GM12878 (cell line): Measurements from ENCODE around the gene CYP26B1. TPM values are rescaled to one million over a fixed set of nuclear protein-coding genes. Genes with fewer than 3 reads are reported as not detected.

Experiments
- ATAC-seq: fragments of 200-7000 bp; cut with Tn5 transposase; 3 replicates; pipeline ENCODE4 v1.9.1; 2020; ENCODE audit warnings: mild to moderate bottlenecking, moderate library complexity
- BruUV-seq: library from RNA; stranded (reverse); fragments of 400-500 nt; replicated peaks from 2 replicates; lab custom pipeline; 2021; lab: Mats Ljungman, UMichigan
- CTCF ChIA-PET: fragments of 300-600 bp; sonication (Branson Sonifier 250); formaldehyde crosslinking; extraction: SDS; loops from one replicate; lab custom pipeline; 2021; ENCODE audit warnings: inconsistent platforms; lab: Yijun Ruan, JAX
- POLR2A ChIA-PET: fragments of 350-600 bp; formaldehyde crosslinking; extraction: SDS; loops from one replicate; lab custom pipeline; 2021; ENCODE audit warnings: inconsistent platforms; lab: Charles Lee
- RAD21 ChIA-PET: fragments of 300-600 bp; sonication (Branson Sonifier 250); formaldehyde crosslinking; loops from one replicate; lab custom pipeline; 2023; ENCODE audit warnings: antibody characterized with exemption; ENCODE audit not compliant: unreplicated experiment; lab: Charles Lee
- SMC1A ChIA-PET: fragments of 300-600 bp; sonication (Branson Sonifier 250); formaldehyde crosslinking; loops from one replicate; lab custom pipeline; 2023; ENCODE audit not compliant: unreplicated experiment, uncharacterized antibody; lab: Charles Lee
- DNase-seq: peaks from one replicate; pipeline ENCODE4 v3.0.0-alpha.2; 2011; ENCODE audit warnings: low read depth, low spot score
- FAIRE-seq: peaks from 3 replicates; lab custom pipeline; 2011; peaks lifted over from hg19 to GRCh38; lab: Jason Lieb, UNC
- H2AFZ ChIP-seq: 2 replicates; pipeline ENCODE4 v1.6.0; 2011; ENCODE audit warnings: low read depth, low read length, control low read depth; ENCODE audit not compliant: control insufficient read depth
- H3K27ac ChIP-seq: 2 replicates; pipeline ENCODE4 v1.5.1; 2011; ENCODE audit warnings: control low read depth; ENCODE audit not compliant: control insufficient read depth, insufficient read depth
- H3K27me3 ChIP-seq, 2 experiments: replicated peaks in 1 of 2; 2 replicates each; pipeline versions ENCODE4 v1.6.0 to v1.6.1; 2011; ENCODE audit warnings: low read length in 1 of 2; ENCODE audit not compliant: control insufficient read depth in 2 of 2, insufficient read depth in 2 of 2
- H3K36me3 ChIP-seq, 2 experiments: 2 replicates each; pipeline ENCODE4 v1.5.1; 2011; ENCODE audit warnings: low read length in 1 of 2; ENCODE audit not compliant: control insufficient read depth in 2 of 2, insufficient read depth in 2 of 2
- H3K4me1 ChIP-seq: 2 replicates; pipeline ENCODE4 v1.6.1; 2011; ENCODE audit warnings: mild to moderate bottlenecking, low read length, moderate library complexity, mixed read lengths; ENCODE audit not compliant: control insufficient read depth, insufficient read depth
- H3K4me2 ChIP-seq: 2 replicates; pipeline ENCODE4 v1.6.0; 2011; ENCODE audit warnings: control low read depth; ENCODE audit not compliant: control insufficient read depth, insufficient read depth
- H3K4me3 ChIP-seq: fragments of 200-600 bp; sonication (generic); 2 replicates; pipeline ENCODE4 v1.5.1; 2016
- H3K79me2 ChIP-seq: 2 replicates; pipeline ENCODE4 v1.6.0; 2011; ENCODE audit warnings: low read length; ENCODE audit not compliant: control insufficient read depth, insufficient read depth
- H3K9ac ChIP-seq: 2 replicates; pipeline ENCODE4 v1.8.0; 2011; ENCODE audit warnings: low read length, control low read depth, mixed read lengths; ENCODE audit not compliant: control insufficient read depth, insufficient read depth
- H3K9me3 ChIP-seq: replicated peaks from 3 replicates; pipeline ENCODE4 v1.5.1; 2011; ENCODE audit warnings: mild to moderate bottlenecking, low read length; ENCODE audit not compliant: control insufficient read depth, insufficient read depth
- H4K20me1 ChIP-seq: 2 replicates; pipeline ENCODE4 v1.6.0; 2011; ENCODE audit not compliant: control insufficient read depth, insufficient read depth
- EED ChIP-seq: sonication (generic); IDR thresholded peaks from 2 replicates; pipeline ENCODE4 v1.6.1; 2016; ENCODE audit warnings: antibody characterized with exemption, low read depth
- EGR1 ChIP-seq, 2 experiments: IDR thresholded peaks; 1 replicate in 1 of 2; 2 replicates in 1 of 2; pipeline ENCODE4 v1.6.1; 2011 to 2012; ENCODE audit warnings: low read depth in 2 of 2, low read length in 2 of 2, borderline replicate concordance in 1 of 2, mild to moderate bottlenecking in 1 of 2, moderate library complexity in 1 of 2
- EP300 ChIP-seq, 2 experiments: fragments of 150-350 bp in 1 of 2; IDR thresholded peaks; 2 replicates each; pipeline ENCODE4 v1.6.1; 2011 to 2012; ENCODE audit warnings: low read depth in 2 of 2, low read length in 2 of 2, borderline replicate concordance in 1 of 2, improper control_type of control experiment in 1 of 2, inconsistent platforms in 1 of 2; ENCODE audit not compliant: control insufficient read depth in 1 of 2
- GABPA ChIP-seq: IDR thresholded peaks from 2 replicates; pipeline ENCODE4 v1.6.1; 2014; ENCODE audit warnings: antibody characterized with exemption, low read depth, mild to moderate bottlenecking, inconsistent platforms
- JUND ChIP-seq: IDR thresholded peaks from 2 replicates; pipeline ENCODE4 v1.6.1; 2012; ENCODE audit warnings: low read depth, mild to moderate bottlenecking, low read length, improper control_type of control experiment, moderate library complexity
- KDM1A ChIP-seq: fragments of 200-600 bp; sonication (generic); IDR thresholded peaks from 2 replicates; pipeline ENCODE4 v1.6.1; 2016; ENCODE audit warnings: borderline replicate concordance
- MYB ChIP-seq: fragments of 150-350 bp; IDR thresholded peaks from 2 replicates; pipeline ENCODE4 v1.6.1; 2014; ENCODE audit warnings: mild to moderate bottlenecking, low read depth, low read length, borderline replicate concordance
- RBBP5 ChIP-seq: fragments of 200-600 bp; sonication (generic); conservative IDR thresholded peaks from 2 replicates; pipeline ENCODE4 v1.6.1; 2016
- RFX5 ChIP-seq: IDR thresholded peaks from 2 replicates; pipeline ENCODE4 v1.6.1; 2011; ENCODE audit warnings: low read depth, low read length, improper control_type of control experiment
- SMARCA5 ChIP-seq: fragments of 450-650 bp; IDR thresholded peaks from 2 replicates; pipeline ENCODE4 v1.6.1; 2017; ENCODE audit warnings: mild to moderate bottlenecking
- SMC3 ChIP-seq: IDR thresholded peaks from 2 replicates; pipeline ENCODE4 v1.6.1; 2011; ENCODE audit warnings: low read length, improper control_type of control experiment, borderline replicate concordance
- SREBF1 ChIP-seq: IDR thresholded peaks from 2 replicates; pipeline ENCODE4 v1.6.1; 2012; ENCODE audit warnings: mild to moderate bottlenecking, low read length
- ZNF207 ChIP-seq: fragments of 450-650 bp; IDR thresholded peaks from 2 replicates; pipeline ENCODE4 v1.6.1; 2014; ENCODE audit warnings: antibody characterized with exemption, mild to moderate bottlenecking, borderline replicate concordance
- WGBS: methylation state at CpG from one replicate; pipeline ENCODE4 v1.1.6; 2016; ENCODE audit warnings: low lambda C conversion rate; ENCODE audit not compliant: insufficient replicate concordance, insufficient coverage; ENCODE audit errors: missing lambda C conversion rate; 5-methylcytosine and 5-hydroxymethylcytosine counted together
- in situ Hi-C: fragments of 300-500 bp; cut with MboI; formaldehyde crosslinking; loops from 9 replicates; pipeline ENCODE4 v1.14.3; 2018; ENCODE audit warnings: mixed read lengths
- intact Hi-C: fragments of 100-400 bp; cut with micrococcal nuclease; formaldehyde crosslinking; loops from one replicate; pipeline ENCODE4 v1.14.2; 2022; ENCODE audit not compliant: unreplicated experiment
- polyA plus RNA-seq, 11 experiments: library from polyadenylated mRNA; depleted of rRNA in 4 of 11; unstranded in 6 of 11; stranded (reverse) in 5 of 11; fragments of >200 nt; fragmentation: Nextera tagmentation in 4 of 11; fragmentation: Illumina TruSeq in 1 of 11; extraction: Ambion mirVana in 4 of 11; extraction: Trizol in 1 of 11; gene quantifications; 1 replicate in 1 of 11; 2 replicates in 10 of 11; pipeline versions ENCODE4 v1.2.1 to v1.2.3, GENCODE V29; 2011 to 2016; ENCODE audit warnings: inconsistent platforms in 2 of 11, missing spikeins in 2 of 11, low read depth in 1 of 11
- total RNA-seq, 4 experiments: library from RNA; depleted of rRNA in 3 of 4; stranded (reverse); fragments of >200 nt in 3 of 4; fragmentation: Illumina TruSeq in 1 of 4; extraction: Trizol in 1 of 4; gene quantifications; 2 replicates each; pipeline versions ENCODE4 v1.2.1 to v1.2.3, GENCODE V29; 2013 to 2021
- TF ChIP-seq, protein P1 (sequence below): fragments of 450-650 bp; IDR thresholded peaks from 2 replicates; pipeline ENCODE4 v1.6.1; 2018; ENCODE audit warnings: borderline replicate concordance, mild to moderate bottlenecking; ENCODE audit not compliant: partially characterized antibody
- TF ChIP-seq, protein P2 (sequence below): fragments of 450-650 bp; formaldehyde crosslinking; IDR thresholded peaks from 2 replicates; pipeline ENCODE4 v1.5.0; 2022; ENCODE audit warnings: mild to moderate bottlenecking, missing genetic modification characterization

CYP26B1 gene
- total and polyA plus RNA-seq, 10 of the 15 experiments (the other 5 are each of a cell fraction or from before 2014, with no cell fraction given): not detected

DNA sequence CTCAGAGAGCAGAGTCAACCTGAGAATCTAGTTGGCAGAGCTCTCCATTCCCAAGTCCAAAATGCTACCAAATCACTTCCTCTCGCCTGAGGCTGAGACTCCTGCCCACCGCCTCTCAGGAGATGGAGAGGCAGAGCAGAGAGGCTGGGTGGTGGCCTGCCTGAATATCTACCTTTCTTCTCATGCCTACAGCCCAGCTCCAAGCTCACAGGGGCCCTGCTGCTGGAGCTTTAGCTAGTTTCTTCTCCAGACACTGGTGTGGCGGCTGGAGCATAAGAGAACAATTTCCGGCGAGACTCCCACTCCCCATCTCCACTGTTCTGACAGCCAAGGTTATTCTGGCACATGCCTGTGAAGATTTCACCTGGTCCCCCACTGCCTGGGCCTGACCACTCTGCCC is 8.1 kb upstream of the CYP26B1 start (continued):
- no peak for TF ChIP-seq SREBF1
- TF ChIP-seq RBBP5: no peak
- TF ChIP-seq MYB: no peak
- TF ChIP-seq, protein P1, sequence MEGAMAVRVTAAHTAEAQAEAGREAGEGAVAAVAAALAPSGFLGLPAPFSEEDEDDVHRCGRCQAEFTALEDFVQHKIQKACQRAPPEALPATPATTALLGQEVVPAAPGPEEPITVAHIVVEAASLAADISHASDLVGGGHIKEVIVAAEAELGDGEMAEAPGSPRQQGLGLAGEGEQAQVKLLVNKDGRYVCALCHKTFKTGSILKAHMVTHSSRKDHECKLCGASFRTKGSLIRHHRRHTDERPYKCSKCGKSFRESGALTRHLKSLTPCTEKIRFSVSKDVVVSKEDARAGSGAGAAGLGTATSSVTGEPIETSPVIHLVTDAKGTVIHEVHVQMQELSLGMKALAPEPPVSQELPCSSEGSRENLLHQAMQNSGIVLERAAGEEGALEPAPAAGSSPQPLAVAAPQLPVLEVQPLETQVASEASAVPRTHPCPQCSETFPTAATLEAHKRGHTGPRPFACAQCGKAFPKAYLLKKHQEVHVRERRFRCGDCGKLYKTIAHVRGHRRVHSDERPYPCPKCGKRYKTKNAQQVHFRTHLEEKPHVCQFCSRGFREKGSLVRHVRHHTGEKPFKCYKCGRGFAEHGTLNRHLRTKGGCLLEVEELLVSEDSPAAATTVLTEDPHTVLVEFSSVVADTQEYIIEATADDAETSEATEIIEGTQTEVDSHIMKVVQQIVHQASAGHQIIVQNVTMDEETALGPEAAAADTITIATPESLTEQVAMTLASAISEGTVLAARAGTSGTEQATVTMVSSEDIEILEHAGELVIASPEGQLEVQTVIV: no peak
- TF ChIP-seq EGR1 (IDR thresholded peaks at IDR 0.05; ENCODE audit: borderline replicate concordance in 1 of 2, low read depth in 2 of 2, low read length in 2 of 2): no peak
- no peak for TF ChIP-seq JUND
- TF ChIP-seq RFX5: no peak
- no peak for TF ChIP-seq SMC3

GRCh38 chr2:72155151-72155550 is 7.5 kb upstream of the CYP26B1 start:
- in situ Hi-C loops: no loop called here
- ChIA-PET SMC1A (no interaction called here), POLR2A (no interaction called here)

More at GRCh38 chr2:72155151-72155550, 7.5 kb upstream of the CYP26B1 start:
- H3K27ac ChIP-seq: no peak overlapping the region
- ATAC-seq: no peak
- TF ChIP-seq EED (no peak), GABPA (no peak), EP300 (IDR thresholded peaks at IDR 0.05; ENCODE audit: borderline replicate concordance in 1 of 2, control insufficient read depth in 1 of 2, low read depth in 2 of 2, low read length in 2 of 2) (no peak), KDM1A (no peak), SMARCA5 (no peak), ZNF207 (no peak)
- TF ChIP-seq, protein P2, sequence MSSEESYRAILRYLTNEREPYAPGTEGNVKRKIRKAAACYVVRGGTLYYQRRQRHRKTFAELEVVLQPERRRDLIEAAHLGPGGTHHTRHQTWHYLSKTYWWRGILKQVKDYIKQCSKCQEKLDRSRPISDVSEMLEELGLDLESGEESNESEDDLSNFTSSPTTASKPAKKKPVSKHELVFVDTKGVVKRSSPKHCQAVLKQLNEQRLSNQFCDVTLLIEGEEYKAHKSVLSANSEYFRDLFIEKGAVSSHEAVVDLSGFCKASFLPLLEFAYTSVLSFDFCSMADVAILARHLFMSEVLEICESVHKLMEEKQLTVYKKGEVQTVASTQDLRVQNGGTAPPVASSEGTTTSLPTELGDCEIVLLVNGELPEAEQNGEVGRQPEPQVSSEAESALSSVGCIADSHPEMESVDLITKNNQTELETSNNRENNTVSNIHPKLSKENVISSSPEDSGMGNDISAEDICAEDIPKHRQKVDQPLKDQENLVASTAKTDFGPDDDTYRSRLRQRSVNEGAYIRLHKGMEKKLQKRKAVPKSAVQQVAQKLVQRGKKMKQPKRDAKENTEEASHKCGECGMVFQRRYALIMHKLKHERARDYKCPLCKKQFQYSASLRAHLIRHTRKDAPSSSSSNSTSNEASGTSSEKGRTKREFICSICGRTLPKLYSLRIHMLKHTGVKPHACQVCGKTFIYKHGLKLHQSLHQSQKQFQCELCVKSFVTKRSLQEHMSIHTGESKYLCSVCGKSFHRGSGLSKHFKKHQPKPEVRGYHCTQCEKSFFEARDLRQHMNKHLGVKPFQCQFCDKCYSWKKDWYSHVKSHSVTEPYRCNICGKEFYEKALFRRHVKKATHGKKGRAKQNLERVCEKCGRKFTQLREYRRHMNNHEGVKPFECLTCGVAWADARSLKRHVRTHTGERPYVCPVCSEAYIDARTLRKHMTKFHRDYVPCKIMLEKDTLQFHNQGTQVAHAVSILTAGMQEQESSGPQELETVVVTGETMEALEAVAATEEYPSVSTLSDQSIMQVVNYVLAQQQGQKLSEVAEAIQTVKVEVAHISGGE: no peak
- TF ChIP-seq, all 136 proteins: peak for 0
- CTCF ChIA-PET: interaction anchor here (1.9 kb wide), 1 partner anchor 231 kb away, joined by 5 read pairs; no protein-coding TSS in a partner anchor
- Histone ChIP-seq H4K20me1 (no peaks in the 10 kb centered on the region), H3K4me3 (no peak overlapping the region), H3K9me3 (no peaks in the 10 kb centered on the region), H3K27me3 (peaks cover 3 to 9% of the 10 kb centered on the region in 2 experiments; a peak in 2 of 4 replicates), H3K9ac (no peak overlapping the region), H3K79me2 (no peaks in the 10 kb centered on the region), H3K36me3 (no peaks in the 10 kb centered on the region), H3K4me1 (no peaks in the 10 kb centered on the region), H2AFZ (no peak overlapping the region), H3K4me2 (no peak overlapping the region)
- no TSS peak for BruUV-seq
- WGBS: 0% methylated on average over 3 of the region's 3 CpGs
- DNase-seq (no peak), FAIRE-seq (no peak)
- intact Hi-C loops: no loop called here
- RAD21 ChIA-PET: no interaction called here
